UCSD-AML1 (cell line): Measurements from ENCODE around the gene NPIPA8.
"Not testable (repeated sequence)": the region's sequence is repeated elsewhere in the genome, so short reads cannot be mapped to it uniquely, and the experiment has no call there.

ENCODE experiments used
- DNase-seq: peaks from one replicate; lab custom pipeline; 2025; ENCODE audit not compliant: unreplicated experiment; lab: John Stamatoyannopoulos, UW

Gene NPIPA8

GRCh38 chr16:18280319-18280718 is 56.2 kb downstream of the NPIPA8 start:
- not testable (repeated sequence) for DNase-seq

GRCh38 chr16:18276756-18277155 is 59.8 kb downstream of the NPIPA8 start:
- not testable (repeated sequence) for DNase-seq

GRCh38 chr16:18270171-18270570 is 66.4 kb downstream of the NPIPA8 start:
- DNase-seq: not testable (repeated sequence)
